C4-2B (cell line): ENCODE measurements around the gene ZNF277.

ENCODE experiments used
- CTCF ChIP-seq: fragments of 450-650 bp; conservative IDR thresholded peaks from 2 replicates; pipeline ENCODE4 v1.5.1; 2017; ENCODE audit warnings: mild to moderate bottlenecking
- ZFX ChIP-seq: fragments of 450-650 bp; IDR thresholded peaks from 2 replicates; pipeline ENCODE4 v1.6.1; 2017

- TF ChIP-seq CTCF (no peak), ZFX (no peak)
Observed at GRCh38 chr7:112347088-112347487, 140.6 kb downstream of the ZNF277 start.
